Stomach (tissue), 19 donors: ENCODE data around the gene TMEM134. TPM values are rescaled to one million over a fixed set of nuclear protein-coding genes. Genes with fewer than 3 reads are reported as not detected.

Experiments
- DNase-seq, 2 donors: peaks; one replicate each; pipeline versions ENCODE4 v3.0.0 to v3.0.0-alpha.2; 2013 to 2019
- H3K27ac ChIP-seq, 5 donors: fragments of 200-600 bp in 4 of 5; sonication (generic) in 4 of 5; one replicate each; pipeline ENCODE4 v1.5.1; 2013 to 2019; ENCODE audit warnings: mild to moderate bottlenecking in 1 of 5, moderate library complexity in 1 of 5
- H3K27me3 ChIP-seq, 3 donors: fragments of 200-600 bp; sonication (generic); one replicate each; pipeline ENCODE4 v1.5.1; 2017 to 2019; ENCODE audit warnings: mixed run types in 1 of 3
- H3K36me3 ChIP-seq, 4 donors: fragments of 200-600 bp; sonication (generic); 1 replicate in 3 of 4; 2 replicates in 1 of 4; pipeline ENCODE4 v1.5.1; 2016 to 2019
- H3K4me1 ChIP-seq, 4 donors: fragments of 200-600 bp; sonication (generic); one replicate each; pipeline ENCODE4 v1.5.1; 2016 to 2019
- H3K4me3 ChIP-seq, 4 donors: fragments of 200-600 bp; sonication (generic) in 3 of 4; one replicate each; pipeline ENCODE4 v1.5.1; 2016 to 2019; ENCODE audit warnings: mild to moderate bottlenecking in 1 of 4
- H3K9me3 ChIP-seq, 4 donors: fragments of 200-600 bp; sonication (generic); one replicate each; pipeline ENCODE4 v1.5.1; 2016 to 2019
- EP300 ChIP-seq: sonication (generic); formaldehyde crosslinking; IDR thresholded peaks from one replicate; pipeline ENCODE4 v1.6.1; 2017; ENCODE audit warnings: antibody characterized with exemption
- POLR2A ChIP-seq, 4 donors: fragments of 450-650 bp; IDR thresholded peaks; one replicate each; pipeline ENCODE4 v1.6.1; 2016; ENCODE audit warnings: antibody characterized with exemption in 4 of 4, control low read depth in 2 of 4, mild to moderate bottlenecking in 1 of 4, moderate library complexity in 1 of 4
- POLR2AphosphoS5 ChIP-seq, 3 donors: sonication (generic); formaldehyde crosslinking; IDR thresholded peaks; one replicate each; pipeline ENCODE4 v1.6.1; 2016; ENCODE audit warnings: antibody characterized with exemption in 3 of 3
- WGBS, 5 donors: extraction: QIAGEN DNeasy Blood & Tissue Kit in 3 of 5; methylation state at CpG; one replicate each; pipeline versions ENCODE4 v1.1.5 to v1.1.7; 2013 to 2018; 5-methylcytosine and 5-hydroxymethylcytosine counted together
- intact Hi-C: fragments of 100-400 bp; cut with DNase I; formaldehyde crosslinking; loops from one replicate; pipeline ENCODE4 v1.15.1; 2023; ENCODE audit warnings: low total_unique reads
- long read RNA-seq, 10 donors: transcript quantifications; one replicate each; lab custom pipeline, GENCODE V29; 2026
- polyA plus RNA-seq, 3 donors: library from polyadenylated mRNA; stranded (reverse); fragments of 200-250 nt; gene quantifications; one replicate each; pipeline ENCODE4 v1.2.3, GENCODE V29; 2013
- total RNA-seq, 5 donors: library from RNA; depleted of rRNA; stranded (reverse); fragments of >200 nt; gene quantifications; one replicate each; pipeline versions ENCODE4 v1.1.0 to v1.2.3, GENCODE V29; 2014 to 2016
- TF ChIP-seq, protein P1 (sequence below), 7 experiments: fragments of 450-650 bp in 4 of 7; fragments of 200-600 bp in 3 of 7; sonication (generic) in 3 of 7; IDR thresholded peaks; one replicate each; pipeline ENCODE4 v1.5.1; 2016 to 2019; ENCODE audit warnings: antibody characterized with exemption in 7 of 7, control low read depth in 2 of 7, mild to moderate bottlenecking in 1 of 7
- donor health status: healthy with polysubstance abuse.
- donor health status: Bipolar disorder and iron deficiency.
- donor health status: healthy.

Gene TMEM134
- total RNA-seq, result 100 to 1,000 TPM in 3 of 5 donors, 10 to 100 TPM in 2; 57.6 to 392 (median 174) TPM
- 100 to 1,000 TPM; 118 to 130 (median 126) TPM for polyA plus RNA-seq
- long read RNA-seq, donor 1, transcript TMEM134-201 (7 exons, 3,534 nt), result major isoform, 5 of 5 reads
- long read RNA-seq, donor 1, partial matches to known transcripts, result 0 of 5 reads
- long read RNA-seq, donor 1, other reads (novel, unspliced or antisense), result 0 of 5 reads
- long read RNA-seq, donor 2, transcript TMEM134-201 (7 exons, 3,534 nt), result major isoform, 12 of 17 reads
- long read RNA-seq, donor 2, partial matches to known transcripts, result 0 of 17 reads
- long read RNA-seq, donor 2, other reads (novel, unspliced or antisense), result 0 of 17 reads
- long read RNA-seq, donor 3, partial matches to known transcripts, result 0 of 8 reads
- long read RNA-seq, donor 3, other reads (novel, unspliced or antisense), result 0 of 8 reads
- long read RNA-seq, donor 4, partial matches to known transcripts, result 0 of 2 reads
- long read RNA-seq, donor 4, other reads (novel, unspliced or antisense), result 0 of 2 reads
- long read RNA-seq, donor 5, transcript TMEM134-201 (7 exons, 3,534 nt), result major isoform, 15 of 21 reads
- long read RNA-seq, donor 5, partial matches to known transcripts, result 0 of 21 reads
- long read RNA-seq, donor 5, other reads (novel, unspliced or antisense), result 0 of 21 reads
- long read RNA-seq, donor 6, transcript TMEM134-205 (3 exons, 565 nt), result minor isoform, 14 of 72 reads
- long read RNA-seq, donor 6, transcript TMEM134-201 (7 exons, 3,534 nt), result major isoform, 27 of 72 reads
- long read RNA-seq, donor 6, partial matches to known transcripts, result 18 of 72 reads
- long read RNA-seq, donor 6, other reads (novel, unspliced or antisense), result 5 of 72 reads
- long read RNA-seq, donor 7, transcript TMEM134-201 (7 exons, 3,534 nt), result major isoform, 8 of 14 reads
- long read RNA-seq, donor 7, partial matches to known transcripts, result 0 of 14 reads
- long read RNA-seq, donor 7, other reads (novel, unspliced or antisense), result 0 of 14 reads
- long read RNA-seq, donor 8, transcript TMEM134-205 (3 exons, 565 nt), result minor isoform, 6 of 22 reads
- long read RNA-seq, donor 8, transcript TMEM134-201 (7 exons, 3,534 nt), result major isoform, 15 of 22 reads
- long read RNA-seq, donor 8, partial matches to known transcripts, result 0 of 22 reads
- long read RNA-seq, donor 8, other reads (novel, unspliced or antisense), result 0 of 22 reads
- long read RNA-seq, donor 9, transcript TMEM134-201 (7 exons, 3,534 nt), result major isoform, 10 of 18 reads
- long read RNA-seq, donor 9, transcript TMEM134-205 (3 exons, 565 nt), result minor isoform, 5 of 18 reads
- long read RNA-seq, donor 9, partial matches to known transcripts, result 0 of 18 reads
- long read RNA-seq, donor 9, other reads (novel, unspliced or antisense), result 0 of 18 reads
- long read RNA-seq, donor 10, partial matches to known transcripts, result 0 of 8 reads
- long read RNA-seq, donor 10, other reads (novel, unspliced or antisense), result 5 of 8 reads

- 0 to 1% (median 0%) methylated on average over 5 to 76 of the region's 76 CpGs for WGBS, 5 donors
- peak within 1 kb of the TSS; percentile 90 to 96 (median 92) for H3K27ac ChIP-seq
- no peaks in the 10 kb centered on the region for H3K27me3 ChIP-seq
- peaks cover 33 to 54% (median 51%) of the 10 kb centered on the region in 4 donors for H3K4me1 ChIP-seq
- intact Hi-C loops, result no loop called here
- peak; percentile 94 to 98 for DNase-seq
- TF ChIP-seq EP300 (no peak), POLR2A (IDR thresholded peaks at IDR 0.05) (no peak), POLR2AphosphoS5 (IDR thresholded peaks at IDR 0.05) (peak; percentile 79 to 97 (median 90))
- TF ChIP-seq, protein P1, sequence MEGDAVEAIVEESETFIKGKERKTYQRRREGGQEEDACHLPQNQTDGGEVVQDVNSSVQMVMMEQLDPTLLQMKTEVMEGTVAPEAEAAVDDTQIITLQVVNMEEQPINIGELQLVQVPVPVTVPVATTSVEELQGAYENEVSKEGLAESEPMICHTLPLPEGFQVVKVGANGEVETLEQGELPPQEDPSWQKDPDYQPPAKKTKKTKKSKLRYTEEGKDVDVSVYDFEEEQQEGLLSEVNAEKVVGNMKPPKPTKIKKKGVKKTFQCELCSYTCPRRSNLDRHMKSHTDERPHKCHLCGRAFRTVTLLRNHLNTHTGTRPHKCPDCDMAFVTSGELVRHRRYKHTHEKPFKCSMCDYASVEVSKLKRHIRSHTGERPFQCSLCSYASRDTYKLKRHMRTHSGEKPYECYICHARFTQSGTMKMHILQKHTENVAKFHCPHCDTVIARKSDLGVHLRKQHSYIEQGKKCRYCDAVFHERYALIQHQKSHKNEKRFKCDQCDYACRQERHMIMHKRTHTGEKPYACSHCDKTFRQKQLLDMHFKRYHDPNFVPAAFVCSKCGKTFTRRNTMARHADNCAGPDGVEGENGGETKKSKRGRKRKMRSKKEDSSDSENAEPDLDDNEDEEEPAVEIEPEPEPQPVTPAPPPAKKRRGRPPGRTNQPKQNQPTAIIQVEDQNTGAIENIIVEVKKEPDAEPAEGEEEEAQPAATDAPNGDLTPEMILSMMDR (IDR thresholded peaks at IDR 0.05), result peak in 3 of 7 experiments; percentile 25 to 41 (median 40)
- H3K9me3 ChIP-seq, result no peaks in the 10 kb centered on the region
- H3K4me3 ChIP-seq, result peak within 1 kb of the TSS; percentile 82 to 95 (median 88)
- H3K36me3 ChIP-seq, result peaks cover 0 to 5% (median 2%) of the 10 kb centered on the region in 4 donors
Observed at GRCh38 chr11:67468759-67469507, at the start of gene TMEM134. Gene TMEM134 (minus strand): TSS chr11:67469251. CDS start chr11:67469192, 59 bp downstream.

GRCh38 chr11:67517784-67518552 is 48.9 kb upstream of the TMEM134 start:
- Histone ChIP-seq H3K4me3 (no peak overlapping the region), H3K4me1 (no peaks in the 10 kb centered on the region), H3K36me3 (no peaks in the 10 kb centered on the region), H3K27me3 (peaks cover 0 to 46% (median 0%) of the 10 kb centered on the region in 3 donors), H3K27ac (no peak overlapping the region), H3K9me3 (no peaks in the 10 kb centered on the region)
- intact Hi-C loops, result no loop called here
- TF ChIP-seq POLR2A (IDR thresholded peaks at IDR 0.05) (no peak), EP300 (no peak), POLR2AphosphoS5 (IDR thresholded peaks at IDR 0.05) (no peak)
- TF ChIP-seq, protein P1 (IDR thresholded peaks at IDR 0.05), result no peak
- 76 to 83% (median 79%) methylated on average over 9 to 10 of the region's 10 CpGs for WGBS, 5 donors
- no peak for DNase-seq

GRCh38 chr11:67516806-67517205 is 47.8 kb upstream of the TMEM134 start:
- no peak for DNase-seq
- intact Hi-C loops, result no loop called here
- Histone ChIP-seq H3K4me3 (no peak overlapping the region), H3K27ac (no peak overlapping the region), H3K9me3 (no peaks in the 10 kb centered on the region), H3K4me1 (no peaks in the 10 kb centered on the region), H3K27me3 (peaks cover 0 to 53% (median 0%) of the 10 kb centered on the region in 3 donors), H3K36me3 (no peaks in the 10 kb centered on the region)
- no peak for TF ChIP-seq POLR2AphosphoS5 (IDR thresholded peaks at IDR 0.05)
- TF ChIP-seq EP300, result no peak
- TF ChIP-seq, protein P1 (IDR thresholded peaks at IDR 0.05), result no peak
- 88 to 97% (median 94%) methylated on average over 7 to 9 of the region's 9 CpGs for WGBS, 5 donors
